Measurements from ENCODE around the gene TCEA3. TPM values are rescaled to one million over a fixed set of nuclear protein-coding genes. Genes with fewer than 3 reads are reported as not detected.

The TCEA3 gene
- total and polyA plus RNA-seq, 2 of the 4 experiments (the other 2 are of a cell fraction), result 3.0 to 6.3 TPM

GRCh38 chr1:23397908-23398307 is 26.6 kb downstream of the TCEA3 start:
- ATAC-seq (ENCODE audit: low read depth), result no peak
- dilution Hi-C loops (cut with HindIII; ENCODE audit: low sequenced_read_pairs, unreplicated experiment) (no loop called here), in situ Hi-C loops (cut with MboI; ENCODE audit: low sequenced_read_pairs) (no loop called here)

More at GRCh38 chr1:23397908-23398307, 26.6 kb downstream of the TCEA3 start:
- H3K4ac ChIP-seq (ENCODE audit: low read depth, low read length), result no peak overlapping the region
- H3K27ac ChIP-seq (ENCODE audit: insufficient read depth, low read length), result no peak overlapping the region
- H3K9me1 ChIP-seq (ENCODE audit: insufficient read depth, low read length), result peaks cover 33% of the 10 kb centered on the region
- no peak overlapping the region for H2BK20ac ChIP-seq (ENCODE audit: low read depth, low read length)
- ChIA-PET POLR2A (ENCODE audit: unreplicated experiment) (no interaction called here), CTCF (no interaction called here)
- TF ChIP-seq FOS (IDR thresholded peaks at IDR 0.05; ENCODE audit: low read depth, low read length), result no peak
- TF ChIP-seq USF2 (IDR thresholded peaks at IDR 0.05; ENCODE audit: low read depth, low read length), result no peak
- no peak for TF ChIP-seq POLR2A (IDR thresholded peaks at IDR 0.05; ENCODE audit: low read depth, low read length)
- no peak for TF ChIP-seq BHLHE40 (IDR thresholded peaks at IDR 0.05; ENCODE audit: low read depth, low read length)
- TF ChIP-seq CEBPB (IDR thresholded peaks at IDR 0.05; ENCODE audit: low read depth, low read length), result no peak
- TF ChIP-seq MXI1 (IDR thresholded peaks at IDR 0.05; ENCODE audit: borderline replicate concordance, low read depth, low read length), result no peak
- no peak for TF ChIP-seq NFE2L2 (IDR thresholded peaks at IDR 0.05; ENCODE audit: low read depth, low read length)
- no peak for TF ChIP-seq RFX5 (IDR thresholded peaks at IDR 0.05; ENCODE audit: low read depth, low read length)
- no peak for TF ChIP-seq MAFK (IDR thresholded peaks at IDR 0.05; ENCODE audit: low read depth, low read length)
- no peak for TF ChIP-seq ELK1 (IDR thresholded peaks at IDR 0.05; ENCODE audit: borderline replicate concordance, low read depth, low read length)
- TF ChIP-seq, protein P1, sequence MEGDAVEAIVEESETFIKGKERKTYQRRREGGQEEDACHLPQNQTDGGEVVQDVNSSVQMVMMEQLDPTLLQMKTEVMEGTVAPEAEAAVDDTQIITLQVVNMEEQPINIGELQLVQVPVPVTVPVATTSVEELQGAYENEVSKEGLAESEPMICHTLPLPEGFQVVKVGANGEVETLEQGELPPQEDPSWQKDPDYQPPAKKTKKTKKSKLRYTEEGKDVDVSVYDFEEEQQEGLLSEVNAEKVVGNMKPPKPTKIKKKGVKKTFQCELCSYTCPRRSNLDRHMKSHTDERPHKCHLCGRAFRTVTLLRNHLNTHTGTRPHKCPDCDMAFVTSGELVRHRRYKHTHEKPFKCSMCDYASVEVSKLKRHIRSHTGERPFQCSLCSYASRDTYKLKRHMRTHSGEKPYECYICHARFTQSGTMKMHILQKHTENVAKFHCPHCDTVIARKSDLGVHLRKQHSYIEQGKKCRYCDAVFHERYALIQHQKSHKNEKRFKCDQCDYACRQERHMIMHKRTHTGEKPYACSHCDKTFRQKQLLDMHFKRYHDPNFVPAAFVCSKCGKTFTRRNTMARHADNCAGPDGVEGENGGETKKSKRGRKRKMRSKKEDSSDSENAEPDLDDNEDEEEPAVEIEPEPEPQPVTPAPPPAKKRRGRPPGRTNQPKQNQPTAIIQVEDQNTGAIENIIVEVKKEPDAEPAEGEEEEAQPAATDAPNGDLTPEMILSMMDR (conservative IDR thresholded peaks at IDR 0.05; ENCODE audit: low read depth, low read length), result no peak
- TF ChIP-seq SMC3 (IDR thresholded peaks at IDR 0.05; ENCODE audit: low read depth, low read length), result no peak
- no peak for TF ChIP-seq CHD1 (IDR thresholded peaks at IDR 0.05; ENCODE audit: low read depth, low read length)
- TF ChIP-seq RAD21 (IDR thresholded peaks at IDR 0.05; ENCODE audit: low read length), result no peak
- TF ChIP-seq RCOR1 (IDR thresholded peaks at IDR 0.05; ENCODE audit: insufficient replicate concordance, low read length), result no peak
- TF ChIP-seq MAZ (IDR thresholded peaks at IDR 0.05; ENCODE audit: borderline replicate concordance, low read depth, low read length), result no peak
- peaks cover 29% of the 10 kb centered on the region for H3K4me1 ChIP-seq (ENCODE audit: control insufficient read depth, insufficient read depth, low read length)
- H2BK120ac ChIP-seq (ENCODE audit: low read depth, low read length), result no peak overlapping the region
- no peak overlapping the region for H3K18ac ChIP-seq (ENCODE audit: low read depth, low read length)
- intact Hi-C loops (cut with micrococcal nuclease), result no loop called here
- no CpG with 5 or more reads among the region's 7 CpGs for WGBS, 2 experiments (ENCODE audit: extremely low coverage in 2 of 2, insufficient read length in 1 of 2)
- no peak for DNase-seq
- no peak overlapping the region for H4K91ac ChIP-seq (ENCODE audit: insufficient read depth, low read depth, low read length)
- no peak overlapping the region for H2AFZ ChIP-seq (replicated peaks; ENCODE audit: low read length, poor library complexity)
- peaks cover 0 to 9% of the 10 kb centered on the region in 2 experiments; a peak in 2 of 4 replicates for H3K79me1 ChIP-seq (ENCODE audit: low read depth in 1 of 2, low read length in 2 of 2)
- H3K14ac ChIP-seq (replicated peaks; ENCODE audit: low read depth, low read length), result no peak overlapping the region
- no peak overlapping the region for H3K4me3 ChIP-seq (ENCODE audit: insufficient read depth, low read depth, low read length)
- no peak overlapping the region for H2BK5ac ChIP-seq (ENCODE audit: low read depth, low read length, poor library complexity, severe bottlenecking)
- H3K4me2 ChIP-seq (ENCODE audit: low read depth, low read length), result no peak overlapping the region
- no peaks in the 10 kb centered on the region for H3K9me3 ChIP-seq (ENCODE audit: control insufficient read depth, insufficient read depth, low read length)
- H2AK5ac ChIP-seq (ENCODE audit: low read depth, low read length), result no peak overlapping the region
- H4K5ac ChIP-seq (ENCODE audit: low read depth, low read length), result no peak overlapping the region
- H3K36me3 ChIP-seq (ENCODE audit: control insufficient read depth, insufficient read depth, low read length), result no peaks in the 10 kb centered on the region
- BruUV-seq (replicated peaks), result no TSS peak
- 0 out of 2 replicates have a peak, but pooled peaks cover 7% of the 10 kb centered on the region for H4K20me1 ChIP-seq (ENCODE audit: insufficient read depth, low read length)
- H3K27me3 ChIP-seq (ENCODE audit: control insufficient read depth, insufficient read depth, low read length), result no peaks in the 10 kb centered on the region
- no peak overlapping the region for H2AK9ac ChIP-seq (replicated peaks; ENCODE audit: low read depth, low read length, poor library complexity)
- H3K56ac ChIP-seq (ENCODE audit: extremely low read depth, insufficient read depth, low read length), result no peak overlapping the region
- no peak overlapping the region for H2BK15ac ChIP-seq (ENCODE audit: low read depth, low read length)
- no peak overlapping the region for H3K9ac ChIP-seq (ENCODE audit: low read depth, low read length)
- no peak overlapping the region for H4K8ac ChIP-seq (ENCODE audit: low read depth in 2 of 2, low read length in 2 of 2)
- no peak overlapping the region for H3K23ac ChIP-seq (ENCODE audit: low read depth, low read length)

Measured in IMR-90 (cell line).